DMS53 treated with DMSO at 0.1 percent for 48 hours (cell line): ENCODE measurements around the gene KCNH4.
"Not testable (repeated sequence)": the region's sequence is repeated elsewhere in the genome, so short reads cannot be mapped to it uniquely, and the experiment has no call there.

ENCODE experiments used
- DNase-seq: peaks from one replicate; lab custom pipeline; 2025; ENCODE audit not compliant: unreplicated experiment; lab: John Stamatoyannopoulos, UW

KCNH4 gene

DNA sequence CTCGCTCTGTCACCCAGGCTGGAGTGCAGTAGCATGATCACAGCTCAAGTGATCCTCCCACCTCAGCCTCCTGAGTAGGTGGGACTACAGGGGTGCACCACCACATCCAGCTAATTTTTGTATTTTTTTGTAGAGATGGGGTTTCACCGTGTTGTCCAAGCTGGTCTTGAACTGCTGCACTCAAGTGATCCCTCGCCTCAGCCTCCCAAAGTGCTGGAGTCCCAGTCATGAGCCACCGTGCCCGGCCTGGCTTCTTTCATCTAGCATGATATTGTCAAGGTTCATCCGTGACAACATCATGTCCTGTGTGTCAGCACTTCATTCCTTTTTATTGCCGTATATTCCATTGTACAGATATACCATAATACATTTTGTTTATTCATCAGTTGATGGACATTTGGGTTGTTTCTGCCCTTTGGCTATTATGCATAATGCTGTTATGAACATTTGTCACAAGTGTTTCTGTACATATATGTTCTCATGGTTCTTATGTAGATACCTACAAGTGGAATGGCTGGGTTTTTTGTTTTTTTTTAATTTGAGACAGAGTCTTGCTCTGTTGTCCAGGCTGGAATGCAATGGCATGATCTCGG is 16.7 kb upstream of the KCNH4 start:
- DNase-seq = no peak

DNA sequence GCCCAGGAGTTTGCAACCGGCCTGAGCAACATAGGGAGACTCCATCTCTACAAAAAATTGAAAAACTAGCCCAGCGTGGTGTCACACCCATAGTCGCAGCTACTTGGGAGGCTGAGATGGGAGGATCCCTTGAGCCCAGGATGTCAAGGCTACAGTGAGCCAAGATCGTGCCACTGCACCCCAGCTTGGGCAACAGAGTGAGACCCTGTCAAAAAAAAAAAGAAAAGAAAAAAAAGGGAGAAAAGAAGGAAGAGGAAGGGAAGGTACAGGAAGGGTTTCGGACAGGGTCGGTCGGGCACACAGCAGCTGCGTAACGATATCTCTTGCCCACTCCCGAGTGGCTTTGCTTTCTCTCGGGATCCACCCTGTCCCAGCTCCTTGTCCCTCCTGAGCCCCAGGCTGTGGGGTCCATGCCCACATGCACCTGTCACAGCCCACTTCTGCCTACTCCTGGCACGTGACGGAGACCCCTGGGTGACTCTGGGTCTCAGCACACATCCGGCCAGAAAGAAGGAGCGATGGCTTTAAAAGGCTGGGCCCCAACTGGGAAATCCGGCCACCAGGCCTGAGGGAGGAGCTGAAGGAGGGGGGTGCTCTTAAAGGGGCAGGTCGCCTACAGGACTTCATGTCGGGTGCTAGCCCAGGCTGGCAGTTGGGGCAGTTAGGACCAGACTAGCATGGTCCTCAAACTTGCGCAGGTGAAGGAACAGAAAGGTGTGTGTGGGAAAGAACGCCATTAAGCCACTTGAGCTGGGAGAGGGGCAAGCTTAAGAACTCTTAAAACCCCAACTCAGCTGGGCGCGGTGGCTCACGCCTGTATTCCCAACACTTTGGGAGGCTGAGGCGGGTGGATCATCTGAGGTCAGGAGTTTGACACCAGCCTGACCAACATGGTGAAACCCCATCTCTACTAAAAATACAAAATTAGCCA is 13.3 kb upstream of the KCNH4 start, which contains the start of gene GHDC:
Gene GHDC, minus strand, starts transcription at position 526 of the 931 bp plus-strand sequence. CDS start 913 bp downstream, outside the sequence.
- DNase-seq = peak; percentile 55

DNA sequence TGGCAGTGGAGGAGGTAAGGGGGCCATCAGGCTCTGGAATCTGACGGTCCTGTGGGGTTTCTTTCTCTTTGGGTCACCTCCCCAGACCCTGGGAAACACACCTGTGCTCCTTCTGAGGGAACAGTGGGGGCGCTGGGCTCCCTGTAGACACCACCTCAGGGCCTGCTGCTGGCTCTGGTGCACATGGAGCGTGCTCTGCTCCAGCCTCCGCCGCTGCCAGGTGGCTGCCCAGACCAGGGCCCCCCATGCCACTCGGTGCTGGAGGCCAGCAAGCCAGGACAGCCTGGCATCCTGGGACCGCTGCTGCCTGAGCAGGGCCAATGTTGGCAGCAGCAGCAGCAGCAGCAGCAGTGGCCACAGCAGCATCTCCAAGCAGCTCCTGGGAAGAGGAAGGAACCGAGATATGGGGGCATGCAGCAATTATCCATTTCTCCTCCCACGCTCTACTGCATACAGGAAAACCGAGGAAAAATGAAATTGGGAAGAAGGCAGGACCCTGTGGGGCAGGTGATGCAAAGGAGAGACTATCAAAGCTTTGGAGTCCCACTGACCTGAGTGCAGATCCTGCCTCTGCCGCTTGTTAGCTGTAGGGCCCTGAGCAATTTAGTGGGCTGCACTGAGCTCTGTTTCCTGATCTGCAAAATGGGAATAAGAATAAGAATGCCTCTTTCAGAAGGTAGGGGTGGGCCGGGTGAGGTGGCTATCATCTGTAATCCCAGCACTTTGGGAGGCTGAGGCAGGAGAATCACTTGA is 12.4 kb upstream of the KCNH4 start:
- DNase-seq = no peak

DNA sequence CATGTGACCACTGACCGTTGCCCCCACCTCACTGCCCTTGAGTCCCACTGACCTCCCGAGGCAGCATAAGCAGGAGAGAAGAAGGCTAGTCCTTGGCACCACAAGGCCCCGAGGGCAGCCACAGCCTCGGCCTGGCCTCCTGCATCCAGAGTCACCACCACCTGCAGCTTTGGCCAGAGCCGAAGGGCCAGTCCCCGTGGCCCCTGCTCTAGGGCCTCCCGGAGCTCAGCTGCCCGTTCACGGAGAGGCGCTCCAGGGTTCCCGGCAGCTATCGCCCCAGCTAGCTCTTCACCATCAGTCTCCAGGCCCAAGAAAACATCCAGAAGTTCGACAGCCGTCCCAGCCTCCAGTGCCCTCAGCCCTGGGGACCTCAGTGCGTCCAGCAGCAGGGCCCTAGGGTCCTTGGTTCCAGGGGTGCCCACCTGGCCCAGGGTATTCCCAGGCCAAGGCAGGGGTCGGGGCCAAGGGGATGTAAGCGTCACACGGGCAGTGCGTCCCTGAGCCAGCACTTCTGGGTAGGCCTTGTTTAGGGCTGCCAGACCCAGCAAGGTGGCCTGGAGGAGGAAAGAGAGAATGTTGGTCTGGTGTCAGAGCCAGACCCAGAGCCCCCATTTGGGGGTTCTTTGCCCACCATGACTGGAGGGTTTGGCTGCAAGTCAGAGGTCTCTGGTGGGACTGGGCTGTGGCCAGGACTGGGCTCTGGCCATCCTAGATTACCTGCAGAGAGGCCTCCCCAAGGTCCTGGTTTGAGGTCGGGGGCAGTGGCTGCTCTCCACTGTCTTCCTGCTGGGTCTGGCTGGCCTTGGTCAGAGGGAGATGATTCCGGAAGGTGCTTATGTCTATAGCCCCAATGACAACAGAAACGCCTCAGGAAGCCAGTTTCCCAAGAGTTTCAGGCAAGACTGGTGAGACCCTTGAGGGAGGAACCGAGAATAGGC is 11.5 kb upstream of the KCNH4 start:
- no peak for DNase-seq

DNA sequence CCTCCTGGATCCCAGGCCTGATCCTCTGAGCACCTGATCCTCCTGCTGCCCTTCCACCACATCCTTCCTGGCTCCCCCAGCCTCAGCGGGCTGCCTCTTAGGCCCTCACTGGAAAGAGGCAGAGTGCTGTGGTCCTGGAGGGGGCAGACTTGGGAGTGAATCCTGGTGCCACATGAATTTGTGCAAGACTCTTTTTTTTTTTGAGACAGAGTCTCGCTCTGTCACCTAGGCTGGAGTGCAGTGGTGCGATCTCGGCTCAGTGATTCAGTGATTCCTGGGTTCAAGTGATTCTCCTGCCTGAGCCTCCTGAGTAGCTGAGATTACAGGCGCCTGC is 10.3 kb upstream of the KCNH4 start:
- DNase-seq = no peak

DNA sequence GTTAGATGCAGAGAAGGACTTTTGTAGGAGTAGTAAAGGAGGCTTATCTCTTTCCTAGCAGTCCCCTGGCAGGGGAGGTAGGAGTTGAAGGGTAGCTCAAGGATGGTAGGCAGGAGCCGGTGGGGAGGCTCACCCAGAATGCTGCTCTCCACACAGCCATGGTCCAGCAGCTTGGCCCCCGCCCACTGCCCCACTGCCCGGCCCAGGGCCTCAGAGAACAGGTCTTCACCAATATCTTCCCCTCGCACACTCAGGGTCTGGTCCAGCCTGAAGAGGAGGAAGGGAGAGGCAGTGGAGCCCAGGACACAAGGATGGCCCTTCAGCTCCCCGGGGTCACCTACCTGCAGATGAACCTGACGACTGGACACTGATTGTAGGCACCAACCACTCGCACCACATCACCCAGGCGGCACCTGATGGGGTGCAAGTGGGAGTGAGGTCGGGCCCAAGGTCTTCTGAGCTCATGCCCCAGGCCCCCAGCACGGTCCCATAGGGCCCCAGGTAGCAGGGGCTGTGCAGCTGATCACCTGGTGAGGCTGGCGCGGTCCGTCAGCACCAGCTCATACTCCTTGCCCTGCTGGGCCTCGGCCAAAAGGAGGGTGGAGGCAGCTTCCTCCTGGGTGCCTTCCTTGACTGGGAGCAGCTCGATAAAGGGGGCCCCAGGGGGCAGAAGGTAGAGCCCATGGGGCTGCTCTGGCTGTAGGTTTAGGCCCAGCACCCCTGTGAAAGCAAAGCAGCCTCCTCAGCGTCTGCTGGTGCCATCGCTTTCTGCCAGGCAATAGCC is 9.7 kb upstream of the KCNH4 start:
- DNase-seq = no peak

DNA sequence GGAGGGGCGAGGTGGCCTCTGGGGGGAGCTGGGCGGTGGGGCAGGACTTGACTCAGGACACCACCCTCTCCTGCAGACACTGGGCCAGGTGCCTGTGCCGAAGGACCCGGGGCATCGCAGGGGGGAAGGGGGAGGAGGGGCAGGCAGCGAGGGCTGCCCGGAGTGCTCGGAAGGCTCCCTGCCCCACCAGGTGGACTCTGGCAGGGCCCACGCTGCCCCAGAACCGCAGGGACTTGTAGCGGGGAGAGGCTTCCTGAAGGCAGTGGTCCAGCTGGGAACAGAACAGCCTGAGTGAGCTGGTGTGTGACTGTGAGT is 8.7 kb upstream of the KCNH4 start:
- no peak for DNase-seq

DNA sequence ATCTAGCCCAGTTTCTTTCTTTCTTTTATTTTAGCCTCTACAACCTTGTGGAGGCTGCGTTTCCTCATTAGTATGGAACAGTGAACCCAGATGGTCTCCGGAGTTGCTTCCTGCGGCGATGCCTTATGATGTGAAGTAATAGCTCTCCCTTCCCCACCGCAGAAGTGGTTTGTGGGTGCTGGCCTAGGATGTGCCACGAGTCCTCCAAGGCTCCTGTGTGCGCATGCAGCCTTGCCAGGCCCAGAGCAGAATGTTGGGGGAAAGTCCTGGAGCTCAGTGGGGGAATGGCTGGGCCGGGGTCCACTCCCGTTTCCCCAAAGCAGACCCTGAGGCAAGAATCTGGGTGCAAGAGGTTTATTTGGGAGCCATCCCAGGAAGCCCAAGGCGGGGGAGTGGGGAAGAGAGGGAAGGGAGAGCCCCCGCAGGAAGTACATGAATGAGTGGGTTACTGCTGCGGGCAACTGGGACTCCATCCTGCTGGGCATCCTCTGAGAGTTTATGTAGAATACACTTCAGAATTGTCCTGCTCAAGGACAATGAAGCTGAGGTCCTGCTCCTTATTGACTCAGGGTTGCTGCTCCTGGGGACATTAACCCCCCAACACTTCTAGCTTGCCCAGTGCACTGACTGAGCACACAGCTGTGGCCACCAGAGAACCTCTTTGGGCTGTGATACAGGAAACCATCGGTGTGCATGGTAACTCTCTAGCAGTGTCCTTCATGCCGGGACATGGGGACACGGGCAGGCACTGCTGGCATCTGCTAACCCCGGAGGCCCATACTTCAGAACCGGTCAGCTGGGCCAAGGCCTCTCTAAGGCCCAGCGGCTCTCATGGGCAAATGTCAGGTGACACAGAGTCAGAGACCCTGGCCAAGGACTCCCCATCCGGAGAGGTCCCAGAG is 8.1 kb upstream of the KCNH4 start:
- DNase-seq = no peak

DNA sequence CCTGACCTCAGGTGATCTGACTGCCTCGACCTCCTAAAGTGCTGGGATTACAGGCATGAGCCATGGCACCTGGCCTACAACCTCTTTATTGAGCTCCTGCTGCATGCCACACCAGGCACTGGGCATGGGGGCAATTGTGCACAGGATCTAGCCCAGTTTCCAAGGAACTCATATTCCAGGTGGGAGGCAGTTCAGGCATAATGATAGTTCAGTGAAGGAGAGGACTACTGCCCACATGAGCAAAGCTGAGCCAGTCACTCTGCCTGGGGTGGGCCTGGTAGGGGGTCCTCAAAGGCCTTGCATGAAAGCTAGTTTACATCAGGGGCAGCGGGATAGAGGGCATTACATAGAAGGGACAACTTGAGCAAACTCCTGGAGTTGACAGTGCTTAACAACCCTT is 6.9 kb upstream of the KCNH4 start:
- DNase-seq = no peak

DNA sequence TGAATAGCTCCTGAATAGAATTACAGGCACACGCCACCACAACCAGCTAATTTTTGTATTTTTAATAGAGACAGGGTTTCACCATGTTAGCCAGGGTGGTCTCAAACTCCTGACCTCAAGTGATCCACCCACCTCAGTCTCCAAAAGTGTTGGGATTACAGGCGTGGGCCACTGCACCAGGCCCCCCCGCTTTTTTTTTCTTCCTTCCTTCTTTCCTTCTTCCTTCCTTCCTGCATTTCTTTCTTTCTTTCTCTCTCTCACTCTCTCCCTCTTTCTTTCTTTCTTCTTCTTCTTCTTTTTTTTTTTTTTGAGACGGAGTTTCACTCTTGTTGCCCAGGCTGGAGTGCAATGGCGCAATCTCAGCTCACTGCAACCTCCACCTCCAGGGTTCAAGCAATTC is 5.2 kb upstream of the KCNH4 start:
- not testable (repeated sequence) for DNase-seq

DNA sequence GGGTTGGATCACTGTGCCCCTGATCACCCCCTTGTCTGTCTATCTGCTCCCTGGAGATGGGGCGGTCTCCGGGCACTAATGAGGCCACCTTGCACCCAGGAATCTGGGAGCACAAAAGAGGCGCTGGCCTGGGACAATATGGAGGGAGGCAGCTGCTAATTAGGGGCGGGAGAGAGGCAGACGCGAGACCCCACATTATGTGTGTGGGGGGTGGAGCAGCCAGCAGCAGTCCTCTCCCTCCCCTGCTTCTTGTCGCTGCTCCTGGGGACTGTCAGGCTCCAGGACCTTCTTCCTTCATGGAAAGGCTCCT is 4.6 kb upstream of the KCNH4 start:
- no peak for DNase-seq

DNA sequence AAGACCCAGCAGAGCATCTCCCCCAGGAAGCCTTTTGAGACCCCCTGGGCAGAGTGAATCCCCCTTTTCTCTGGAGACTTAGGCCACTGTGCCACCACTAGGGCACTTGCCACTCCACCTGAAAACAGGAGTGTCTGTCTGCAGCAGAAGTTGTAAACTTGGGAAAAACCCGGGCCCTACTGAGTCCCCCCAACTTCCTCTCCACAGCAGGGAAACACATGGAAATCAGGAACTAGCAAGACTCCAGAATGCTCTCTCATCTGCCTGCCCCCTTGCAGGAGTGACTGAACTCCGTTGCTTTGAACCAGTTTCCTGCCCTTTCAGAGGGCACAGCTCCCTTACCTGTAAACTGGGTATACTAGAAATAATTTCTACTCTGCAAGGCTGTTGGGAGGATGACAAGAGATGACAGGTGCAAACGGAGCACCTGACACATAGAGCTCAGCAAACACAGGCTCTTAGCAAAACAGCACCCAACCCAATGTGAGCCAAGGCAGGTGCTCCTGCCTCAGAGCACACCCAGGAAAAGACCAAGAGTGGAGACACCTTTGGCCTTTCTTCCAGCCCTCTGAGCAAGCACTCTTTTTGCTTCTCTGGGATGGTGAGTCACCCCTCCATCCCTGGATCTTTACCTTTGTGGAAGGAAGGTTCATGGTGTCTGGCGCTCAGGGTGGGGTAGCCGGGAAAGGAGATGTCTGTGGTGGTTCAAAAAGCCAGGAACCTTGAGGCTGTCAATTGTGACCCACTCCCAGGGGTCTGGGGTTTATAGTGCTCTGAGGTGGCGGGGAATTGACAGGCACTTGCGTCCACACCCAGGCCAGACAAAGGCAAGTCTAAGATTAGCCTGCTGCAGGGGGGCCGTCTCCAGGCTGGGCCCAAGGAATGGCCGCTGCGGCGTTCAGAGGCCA is 4.0 kb upstream of the KCNH4 start, which contains the start of gene HCRT:
Gene HCRT, minus strand, starts transcription at position 740 of the 908 bp plus-strand sequence. Its CDS starts 87 bp downstream, at position 653.
- peak; percentile 54 for DNase-seq

DNA sequence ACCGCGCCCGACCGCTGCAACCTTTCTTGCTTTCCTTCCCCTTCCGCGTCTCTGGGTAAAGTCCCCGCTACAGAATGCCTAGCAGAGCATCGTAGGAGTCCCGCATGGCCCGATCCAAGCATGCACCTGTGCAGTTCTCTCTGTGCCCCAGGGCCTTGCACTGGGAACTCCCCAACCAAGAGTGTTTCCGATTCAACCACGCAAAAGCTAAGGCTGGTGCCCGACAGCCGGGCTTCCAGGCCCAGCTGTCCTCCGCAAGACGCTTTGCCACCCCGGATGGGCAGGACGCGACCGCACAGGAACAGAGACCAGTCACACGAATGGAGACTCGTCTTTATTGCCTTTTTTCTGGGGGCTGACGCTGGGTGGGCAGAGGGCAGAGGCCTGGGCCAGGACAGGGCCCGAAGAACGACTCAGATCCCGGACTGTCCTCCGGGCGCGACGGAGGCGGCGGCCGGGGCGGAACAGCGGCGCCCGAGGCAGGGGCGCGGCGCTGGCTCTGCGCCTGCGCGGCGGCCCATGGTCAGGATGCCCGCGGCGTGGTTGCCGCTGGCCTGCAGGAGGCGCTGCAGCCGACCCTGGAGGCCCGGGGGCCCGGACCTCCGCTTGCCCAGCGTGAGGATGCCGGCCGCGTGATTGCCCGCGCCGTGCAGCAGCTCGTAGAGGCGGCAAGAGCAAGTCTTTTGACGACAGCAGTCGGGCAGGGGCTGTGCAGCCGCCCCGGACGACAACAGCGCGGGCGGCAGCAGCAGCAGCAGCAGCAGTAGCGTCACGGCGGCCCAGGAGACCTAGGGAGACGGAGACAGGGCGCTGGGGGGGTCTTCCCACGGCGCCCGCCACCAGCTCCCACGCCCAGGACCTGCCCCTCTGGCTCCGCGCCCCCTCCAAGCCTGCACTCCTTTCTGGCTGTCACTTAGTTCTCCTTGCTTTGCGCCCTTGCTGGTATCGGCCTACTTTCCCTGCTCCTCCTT is 3.1 kb upstream of the KCNH4 start:
- peak; percentile 60 for DNase-seq

DNA sequence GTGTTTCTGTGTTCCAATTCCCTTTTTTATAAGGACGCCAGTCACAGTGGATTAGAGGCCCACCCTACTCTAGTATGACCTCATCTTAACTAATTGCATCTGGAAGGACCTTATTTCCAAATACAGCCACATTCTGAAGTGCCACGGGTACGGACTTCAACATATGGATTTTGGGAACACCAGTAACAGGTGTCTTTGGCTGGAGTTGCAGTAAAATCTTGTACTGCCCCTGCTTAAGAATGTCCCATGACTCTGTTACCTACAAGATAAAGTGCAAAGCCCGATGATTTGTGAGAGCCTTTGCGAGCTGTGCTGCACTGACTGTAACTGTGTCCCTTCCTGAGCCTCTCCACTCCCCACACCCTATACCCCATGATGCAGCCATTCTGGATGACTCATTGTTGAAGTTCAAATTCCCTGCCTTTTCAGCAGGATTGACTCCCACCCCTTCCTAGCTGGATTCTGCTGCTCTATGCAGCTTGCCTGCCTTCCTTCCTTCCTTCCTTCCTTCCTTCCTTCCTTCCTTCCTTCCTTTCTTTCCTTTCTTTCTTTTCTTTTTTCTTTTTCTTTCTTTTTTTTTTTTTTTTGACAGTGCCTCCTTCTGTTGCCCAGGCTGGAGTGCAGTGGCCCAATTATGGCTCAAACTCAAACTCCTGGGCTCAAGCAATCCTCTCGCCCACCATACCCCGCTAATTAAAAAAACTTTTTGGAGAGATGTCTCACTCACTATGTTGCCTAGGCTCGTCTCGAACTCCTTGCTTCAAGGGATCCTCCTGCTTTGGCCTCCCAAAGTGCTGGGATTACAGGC is 2.2 kb upstream of the KCNH4 start:
- no peak for DNase-seq

DNA sequence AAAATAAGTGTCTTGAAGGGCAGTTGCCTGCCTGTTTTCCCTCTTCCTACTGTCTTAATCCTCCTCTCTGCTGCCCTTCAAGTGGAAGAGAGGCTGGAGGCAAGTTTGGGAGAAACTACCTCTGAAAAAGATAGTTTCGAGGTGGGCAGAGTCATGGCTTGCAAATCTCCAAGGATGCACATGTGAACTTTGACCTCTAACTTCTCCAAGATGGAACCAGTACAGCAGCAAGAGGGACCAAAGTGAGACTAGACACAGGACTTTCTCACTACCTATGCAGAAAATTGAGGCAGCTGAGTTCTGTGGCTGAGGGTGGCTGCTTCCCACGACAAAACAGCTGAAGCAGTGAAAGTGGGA is 887 bp upstream of the KCNH4 start:
- no peak for DNase-seq

DNA sequence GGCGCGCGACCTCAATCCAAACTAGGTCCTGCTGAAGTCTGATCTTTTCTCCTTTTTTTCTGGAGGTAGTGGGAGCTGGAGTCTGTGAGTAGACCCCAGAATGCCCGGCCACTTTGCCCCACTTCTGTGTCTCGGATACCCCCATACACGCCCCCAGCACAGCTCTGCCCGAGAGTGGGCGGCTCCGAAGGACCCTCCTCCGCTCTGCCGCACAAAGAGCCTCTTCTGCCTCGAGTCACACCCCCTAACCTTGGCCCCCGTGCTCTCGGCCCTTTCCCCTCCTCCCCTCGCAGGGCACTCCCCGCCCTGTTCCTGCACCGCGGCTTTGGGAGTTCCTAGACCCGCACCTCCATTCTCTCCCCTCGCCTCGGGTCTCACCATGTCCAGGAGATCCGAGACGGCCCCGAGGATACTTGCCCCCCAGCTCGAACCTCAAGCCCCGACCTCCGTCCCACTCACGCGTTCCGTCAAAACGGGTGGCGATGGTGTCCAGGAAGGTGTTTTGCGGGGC is 476 bp downstream of the KCNH4 start:
- no peak for DNase-seq
